Keratinocyte (primary cell): ENCODE measurements around the gene SLC9A3. TPM values are rescaled to one million over a fixed set of nuclear protein-coding genes. Genes with fewer than 3 reads are reported as not detected.
A peak's percentile ranks its signal among the peaks of the same experiment; 100 is the strongest.

ENCODE experiments used
- DNase-seq: peaks from one replicate; pipeline ENCODE4 v3.0.0-alpha.2; 2011; ENCODE audit warnings: low read depth, missing footprints, low spot score
- FAIRE-seq: peaks from 2 replicates; lab custom pipeline; 2011; peaks lifted over from hg19 to GRCh38; lab: Jason Lieb, UNC
- H2AFZ ChIP-seq: 2 replicates; pipeline ENCODE4 v1.6.0; 2012; ENCODE audit warnings: low read length, control low read depth, inconsistent platforms; ENCODE audit not compliant: control insufficient read depth
- H3K27ac ChIP-seq: 2 replicates; pipeline ENCODE4 v1.5.1; 2011; ENCODE audit warnings: low read length; ENCODE audit not compliant: control insufficient read depth, insufficient read depth
- H3K27me3 ChIP-seq: 3 replicates; pipeline ENCODE4 v1.6.0; 2011; ENCODE audit warnings: low read length; ENCODE audit not compliant: control insufficient read depth, insufficient read depth; ENCODE audit errors: extremely low read depth
- H3K36me3 ChIP-seq, 2 experiments: 2 replicates in 1 of 2; 3 replicates in 1 of 2; pipeline ENCODE4 v1.5.1; 2011; ENCODE audit warnings: low read length in 2 of 2, mild to moderate bottlenecking in 1 of 2; ENCODE audit not compliant: control insufficient read depth in 2 of 2, insufficient read depth in 2 of 2; ENCODE audit errors: extremely low read depth in 1 of 2
- H3K4me1 ChIP-seq: 3 replicates; pipeline ENCODE4 v1.5.1; 2011; ENCODE audit warnings: low read length; ENCODE audit not compliant: control insufficient read depth, insufficient read depth; ENCODE audit errors: extremely low read depth
- H3K4me2 ChIP-seq: 3 replicates; pipeline ENCODE4 v1.6.0; 2011; ENCODE audit warnings: low read depth, low read length; ENCODE audit not compliant: control insufficient read depth, insufficient read depth; ENCODE audit errors: extremely low read depth
- H3K4me3 ChIP-seq, 3 experiments: fragments of 200-600 bp in 1 of 3; sonication (generic) in 1 of 3; 2 replicates in 2 of 3; 3 replicates in 1 of 3; pipeline ENCODE4 v1.5.1; 2011 to 2016; ENCODE audit warnings: low read length in 3 of 3, mild to moderate bottlenecking in 3 of 3, control low read depth in 2 of 3, inconsistent platforms in 1 of 3, low read depth in 1 of 3, mixed read lengths in 1 of 3, mixed run types in 1 of 3, moderate library complexity in 1 of 3; ENCODE audit not compliant: control insufficient read depth in 2 of 3, insufficient read depth in 2 of 3; ENCODE audit errors: extremely low read depth in 1 of 3
- H3K79me2 ChIP-seq: 2 replicates; pipeline ENCODE4 v1.6.0; 2012; ENCODE audit warnings: low read length; ENCODE audit not compliant: control insufficient read depth, insufficient read depth
- H3K9ac ChIP-seq: 3 replicates; pipeline ENCODE4 v1.6.0; 2011; ENCODE audit warnings: low read length; ENCODE audit not compliant: control insufficient read depth, insufficient read depth; ENCODE audit errors: extremely low read depth
- H3K9me1 ChIP-seq: 3 replicates; pipeline ENCODE4 v1.6.0; 2011; ENCODE audit warnings: low read length; ENCODE audit not compliant: control insufficient read depth, insufficient read depth; ENCODE audit errors: extremely low read depth
- H3K9me3 ChIP-seq: 2 replicates; pipeline ENCODE4 v1.5.1; 2012; ENCODE audit warnings: low read depth, low read length; ENCODE audit not compliant: control insufficient read depth
- H4K20me1 ChIP-seq: 3 replicates; pipeline ENCODE4 v1.6.0; 2011; ENCODE audit warnings: low read length; ENCODE audit not compliant: control insufficient read depth, insufficient read depth; ENCODE audit errors: extremely low read depth
- CTCF ChIP-seq, 3 experiments: IDR thresholded peaks in 1 of 3; conservative IDR thresholded peaks in 1 of 3; optimal IDR thresholded peaks in 1 of 3; 2 replicates in 2 of 3; 3 replicates in 1 of 3; pipeline versions ENCODE3 to v1.5.1; 2011; ENCODE audit warnings: low read length in 3 of 3, mild to moderate bottlenecking in 3 of 3, moderate library complexity in 2 of 3, control low read depth in 1 of 3, inconsistent platforms in 1 of 3; ENCODE audit not compliant: insufficient read depth in 2 of 3; ENCODE audit errors: extremely low read depth in 1 of 3
- EZH2 ChIP-seq: IDR thresholded peaks from one replicate; pipeline ENCODE4 v1.6.1; 2012; ENCODE audit warnings: inconsistent platforms, mild to moderate bottlenecking, low read length, moderate library complexity
- dilution Hi-C: fragments of 300-500 bp; cut with MboI; formaldehyde crosslinking; loops from one replicate; pipeline ENCODE4 v1.7.0; 2020; ENCODE audit warnings: low sequenced_read_pairs; ENCODE audit not compliant: extremely low pct_ligation_motif_present
- polyA plus RNA-seq, 5 experiments: library from polyadenylated mRNA; depleted of rRNA in 3 of 5; stranded (reverse) in 3 of 5; stranded (forward) in 1 of 5; unstranded in 1 of 5; fragments of >200 nt; gene quantifications; 1 replicate in 1 of 5; 2 replicates in 3 of 5; 3 replicates in 1 of 5; pipeline versions ENCODE4 v1.2.1 to v1.2.3, GENCODE V29; 2011 to 2012; ENCODE audit warnings: missing spikeins in 2 of 5, low read depth in 1 of 5, low replicate concordance in 1 of 5

Gene SLC9A3
- polyA plus RNA-seq, 1 donor (not counting 4 experiments of a cell fraction or from before 2014, with no cell fraction given), result 0.55 TPM

DNA sequence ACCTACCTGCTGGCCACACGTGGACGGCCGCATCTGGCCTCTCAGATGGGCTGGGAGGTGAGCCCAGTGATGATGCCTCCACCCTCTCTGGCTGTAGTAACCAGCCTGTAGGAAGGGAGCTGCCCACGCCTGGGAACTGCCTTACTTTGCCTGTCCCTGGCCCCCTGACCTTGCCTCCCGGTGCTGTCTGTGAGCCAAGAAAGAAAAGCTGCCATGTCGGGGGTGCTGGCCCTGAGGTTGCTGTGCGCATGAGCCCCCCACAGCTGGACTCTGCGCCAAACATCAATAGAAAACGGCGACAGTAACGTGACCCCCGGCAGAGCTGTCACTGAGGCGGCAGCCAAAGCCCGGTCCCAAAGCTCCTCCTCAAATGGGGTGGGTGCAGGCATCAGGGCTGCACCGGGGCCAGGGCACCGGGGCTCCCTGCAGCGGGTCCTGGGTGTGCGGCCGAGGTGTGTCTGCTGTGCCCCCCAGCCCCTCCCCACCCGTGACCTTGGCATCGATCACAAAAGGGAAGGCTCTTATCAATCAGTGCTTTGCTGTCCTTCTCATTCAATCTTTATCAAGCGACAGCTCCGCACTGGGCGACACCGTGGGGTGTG, 15.3 kb upstream of the SLC9A3 start:
- H4K20me1 ChIP-seq, result no peaks in the 10 kb centered on the region
- H3K79me2 ChIP-seq, result no peaks in the 10 kb centered on the region
- no peak overlapping the region for H3K27ac ChIP-seq
- no peak overlapping the region for H2AFZ ChIP-seq
- no peaks in the 10 kb centered on the region for H3K9me1 ChIP-seq
- H3K9ac ChIP-seq, result no peak overlapping the region
- TF ChIP-seq CTCF (optimal IDR thresholded peaks at IDR 0.05 in 1 of 3, IDR thresholded peaks at IDR 0.05 in 1 of 3, conservative IDR thresholded peaks at IDR 0.05 in 1 of 3; ENCODE audit: extremely low read depth in 1 of 3, insufficient read depth in 2 of 3, low read length in 3 of 3) (no peak), EZH2 (no peak)
- no peak for FAIRE-seq
- H3K4me2 ChIP-seq, result no peak overlapping the region
- no peak overlapping the region for H3K4me3 ChIP-seq
- H3K9me3 ChIP-seq, result no peaks in the 10 kb centered on the region
- no peaks in the 10 kb centered on the region for H3K4me1 ChIP-seq
- no peak for DNase-seq
- dilution Hi-C loops, result no loop called here
- peaks cover 36% of the 10 kb centered on the region for H3K27me3 ChIP-seq
- H3K36me3 ChIP-seq, result no peaks in the 10 kb centered on the region

- H3K36me3 ChIP-seq, result no peaks in the 10 kb centered on the region
- no peaks in the 10 kb centered on the region for H3K79me2 ChIP-seq
- no peak overlapping the region for H3K9ac ChIP-seq
- no peak for FAIRE-seq
- no peak overlapping the region for H3K4me3 ChIP-seq
- no peak overlapping the region for H3K4me2 ChIP-seq
- dilution Hi-C loops, result no loop called here
- no peaks in the 10 kb centered on the region for H3K9me1 ChIP-seq
- peak; percentile 53 for TF ChIP-seq EZH2
- TF ChIP-seq CTCF (optimal IDR thresholded peaks at IDR 0.05 in 1 of 3, IDR thresholded peaks at IDR 0.05 in 1 of 3, conservative IDR thresholded peaks at IDR 0.05 in 1 of 3; ENCODE audit: extremely low read depth in 1 of 3, insufficient read depth in 2 of 3, low read length in 3 of 3), result no peak
- no peak overlapping the region for H2AFZ ChIP-seq
- H3K27me3 ChIP-seq, result peaks cover 39% of the 10 kb centered on the region
- H3K9me3 ChIP-seq, result no peaks in the 10 kb centered on the region
- no peaks in the 10 kb centered on the region for H4K20me1 ChIP-seq
- no peak for DNase-seq
- H3K4me1 ChIP-seq, result no peaks in the 10 kb centered on the region
- H3K27ac ChIP-seq, result no peak overlapping the region
Measured at GRCh38 chr5:538801-539468, 14.7 kb upstream of the SLC9A3 start.
